Embryonic facial prominence (tissue), 1 donor: ENCODE data around the gene KCNQ2.
"Not testable (repeated sequence)": the region's sequence is repeated elsewhere in the genome, so short reads cannot be mapped to it uniquely, and the experiment has no call there.

Source experiments
- DNase-seq: peaks from one replicate; pipeline ENCODE4 v3.0.0-alpha.2; 2016; ENCODE audit errors: extremely low spot score

KCNQ2 gene

DNA sequence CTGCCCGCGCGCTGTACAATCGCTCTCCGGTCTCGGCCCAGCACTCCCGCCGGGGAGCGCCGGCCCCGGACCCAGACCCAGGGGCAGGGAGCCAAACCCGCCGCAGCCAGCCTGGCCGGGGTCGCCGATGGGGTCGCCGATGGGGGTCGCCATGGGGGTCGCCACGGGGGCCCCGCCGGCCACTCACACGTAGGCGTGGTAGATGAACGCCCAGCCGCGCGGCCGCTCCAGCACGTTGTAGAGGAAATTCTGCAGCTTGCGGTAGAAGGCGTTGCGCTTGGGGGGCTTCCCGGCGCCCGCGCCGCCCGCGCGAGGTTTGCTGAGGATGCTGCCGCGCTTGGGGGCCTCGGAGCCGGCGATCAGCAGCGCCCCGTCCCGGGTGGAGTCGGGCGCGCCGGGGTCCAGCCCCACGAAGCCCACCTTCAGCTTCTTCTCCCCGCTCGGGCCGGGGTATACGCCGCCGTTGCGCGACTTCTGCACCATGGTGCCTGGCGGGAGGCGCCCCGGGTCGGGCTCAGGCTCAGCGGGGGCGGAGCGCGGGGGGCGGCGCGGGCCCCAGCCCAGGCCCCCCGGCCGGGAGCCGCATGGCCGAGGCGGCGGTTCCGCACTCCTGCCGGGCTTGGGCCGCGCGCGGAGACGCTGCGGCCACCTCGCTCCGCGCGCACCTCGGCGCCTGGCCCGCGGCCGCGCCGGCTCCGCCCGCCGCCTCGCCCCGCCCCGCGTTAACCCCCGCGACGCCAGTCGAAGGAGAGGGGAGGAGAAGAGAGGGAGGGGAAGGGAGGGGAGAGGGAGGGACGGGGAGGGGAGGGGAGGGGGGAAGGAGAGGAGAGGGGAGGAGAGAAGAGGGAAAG, at the start of gene KCNQ2:
KCNQ2 (minus strand) TSS at position 675 of the 851 bp plus-strand sequence; CDS start at position 483, 192 bp downstream.
- no peak for DNase-seq

DNA sequence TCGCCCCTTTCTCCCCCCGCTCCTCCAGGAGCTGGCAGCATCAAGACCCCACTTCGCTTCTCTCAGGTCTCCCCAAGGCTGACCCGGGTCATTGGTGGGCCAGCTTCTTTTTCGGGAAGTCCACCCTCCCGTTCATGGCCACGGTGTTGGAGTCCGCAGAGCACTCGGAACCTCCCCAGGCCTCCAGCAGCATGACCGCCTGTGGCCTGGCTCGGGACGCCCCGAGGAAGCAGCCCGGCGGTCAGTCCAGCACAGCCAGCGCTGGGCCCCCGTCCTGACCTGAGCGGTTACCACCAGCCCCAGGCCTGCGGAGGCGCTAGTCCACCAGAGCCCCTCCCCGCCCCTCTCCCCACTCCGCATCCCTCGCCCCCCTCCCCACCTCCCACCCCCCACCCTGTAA, 49.1 kb upstream of the KCNQ2 start:
- no peak for DNase-seq

DNA sequence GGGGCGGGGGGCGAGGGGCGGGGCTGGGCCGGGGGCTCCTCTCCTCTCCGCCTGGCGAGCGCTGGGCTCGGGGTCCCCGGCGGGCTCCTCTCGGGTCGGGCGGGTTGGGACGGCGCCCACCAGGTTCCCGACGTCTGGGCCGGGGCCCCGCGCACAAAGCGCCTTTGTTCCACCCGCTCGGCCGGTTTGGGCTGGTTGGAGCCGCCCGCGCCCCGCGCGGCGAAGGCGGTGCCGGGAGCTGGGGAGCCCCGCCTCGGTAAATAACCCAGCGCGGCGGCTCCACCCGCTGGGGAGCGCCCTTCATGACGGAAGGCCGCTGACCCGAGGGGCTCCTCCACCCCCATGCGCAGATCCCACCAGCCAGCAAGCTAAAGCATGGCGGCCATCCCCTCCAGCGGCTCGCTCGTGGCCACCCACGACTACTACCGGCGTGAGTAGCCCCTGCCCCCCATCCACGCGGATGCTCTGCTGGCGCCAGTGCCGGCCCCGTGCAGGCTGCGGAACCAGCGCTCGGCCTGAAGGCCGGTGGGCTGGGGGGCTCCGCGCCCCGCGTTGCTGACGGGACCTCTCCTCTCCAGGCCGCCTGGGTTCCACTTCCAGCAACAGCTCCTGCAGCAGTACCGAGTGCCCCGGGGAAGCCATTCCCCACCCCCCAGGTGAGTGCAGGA, 48.6 kb upstream of the KCNQ2 start:
- DNase-seq = peak; percentile 42

DNA sequence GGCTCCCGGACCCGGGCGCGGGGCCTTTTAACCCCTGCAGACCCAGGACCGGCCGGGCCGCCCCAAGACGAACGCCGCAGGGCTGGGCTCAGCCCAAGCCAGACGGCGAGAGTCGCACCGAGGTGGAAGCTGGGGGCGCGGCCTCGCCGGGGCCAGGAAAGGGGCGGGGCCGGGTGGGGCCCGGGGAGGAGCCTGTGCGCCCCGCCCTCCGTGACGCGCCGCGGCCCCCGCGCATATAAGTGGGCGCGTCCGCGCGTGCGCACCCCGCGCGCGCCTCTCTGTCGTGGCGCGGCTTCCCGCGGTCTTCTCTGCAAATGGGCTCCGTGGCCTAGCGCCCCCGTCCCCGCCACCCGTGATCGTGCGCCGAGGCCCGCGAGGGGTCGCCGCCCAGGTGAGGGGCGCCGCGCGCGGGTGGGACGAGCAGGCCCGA, 48.1 kb upstream of the KCNQ2 start, which contains the start of gene PPDPF:
PPDPF (plus strand) TSS at position 262 of the 430 bp plus-strand sequence. CDS start 544 bp downstream, outside the sequence.
- peak; percentile 75 for DNase-seq

DNA sequence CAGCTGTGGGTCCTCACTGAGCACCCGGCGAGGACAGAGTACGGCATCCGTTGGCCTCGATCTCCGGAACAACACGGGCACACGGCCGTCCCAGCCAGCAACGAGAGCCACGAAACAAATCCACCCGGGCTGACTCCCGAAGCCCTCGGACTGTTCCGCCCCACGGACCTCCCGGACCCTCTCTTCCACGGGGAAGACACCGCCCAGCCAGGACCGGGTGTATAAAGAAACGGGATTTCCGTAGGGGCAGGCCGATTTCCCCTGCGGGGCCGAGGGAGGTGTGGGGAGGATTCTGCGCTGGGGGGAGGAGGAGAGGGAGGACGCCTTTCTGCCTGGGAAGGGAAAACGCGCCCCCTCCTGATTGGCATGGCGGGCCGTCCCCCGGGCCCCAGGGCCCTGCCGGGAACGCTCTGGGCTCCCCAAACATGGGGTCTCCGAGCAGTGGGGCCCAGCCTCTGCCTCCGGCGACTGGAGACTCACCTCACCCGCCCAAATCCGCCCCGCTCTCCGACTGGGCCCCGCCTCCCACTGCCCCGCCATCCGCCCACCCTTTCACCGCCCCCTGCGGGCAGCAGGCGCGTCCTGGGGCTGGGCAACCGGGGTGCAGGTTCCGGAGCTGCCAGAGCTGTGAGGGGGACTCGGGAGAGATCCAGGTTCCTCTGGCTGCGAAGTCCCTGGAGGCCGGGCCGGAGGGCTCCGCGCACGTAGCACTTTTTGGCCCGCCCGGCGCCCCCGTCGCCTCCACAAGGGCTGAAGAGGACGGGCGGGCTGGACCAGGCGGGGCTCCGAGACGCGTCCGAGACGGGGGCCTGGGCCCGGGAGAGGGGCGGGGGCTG, 47.4 kb upstream of the KCNQ2 start:
- DNase-seq = peak; percentile 38

DNA sequence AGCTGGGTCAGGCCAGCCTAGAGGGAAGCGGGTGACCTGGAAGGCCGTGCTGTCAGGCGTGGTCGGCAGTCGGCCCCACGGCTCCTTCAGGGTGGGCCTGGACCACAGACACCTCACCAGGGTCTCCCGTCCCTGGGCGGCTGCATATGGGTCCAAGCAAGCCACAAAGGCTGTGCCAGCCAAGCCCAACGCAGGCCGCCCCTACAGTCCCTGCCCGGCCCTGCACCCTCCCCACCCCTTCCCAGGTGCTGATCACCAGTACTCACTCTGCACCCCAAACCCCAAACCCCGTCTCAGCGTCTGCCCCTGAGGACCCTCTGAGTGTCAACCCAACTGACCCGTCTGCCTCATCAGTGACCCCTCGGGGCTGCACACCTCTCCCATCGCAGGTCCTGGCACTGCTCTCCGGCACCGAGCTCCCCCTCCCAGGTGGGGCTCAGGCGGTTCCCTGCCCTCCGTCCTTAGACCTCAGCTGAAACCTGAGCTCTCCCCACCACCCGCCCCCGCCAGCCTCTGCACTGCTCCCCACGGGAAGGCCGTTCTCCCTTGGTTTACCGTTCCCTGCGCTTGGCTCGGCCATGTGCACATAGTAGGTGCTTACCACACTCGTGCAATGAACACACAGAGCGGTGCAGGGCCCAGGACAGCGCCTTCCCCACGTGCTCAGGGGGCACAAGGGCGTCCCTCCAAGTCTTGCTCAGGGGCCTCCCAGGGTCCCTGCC, 46.7 kb upstream of the KCNQ2 start:
- no peak for DNase-seq

DNA sequence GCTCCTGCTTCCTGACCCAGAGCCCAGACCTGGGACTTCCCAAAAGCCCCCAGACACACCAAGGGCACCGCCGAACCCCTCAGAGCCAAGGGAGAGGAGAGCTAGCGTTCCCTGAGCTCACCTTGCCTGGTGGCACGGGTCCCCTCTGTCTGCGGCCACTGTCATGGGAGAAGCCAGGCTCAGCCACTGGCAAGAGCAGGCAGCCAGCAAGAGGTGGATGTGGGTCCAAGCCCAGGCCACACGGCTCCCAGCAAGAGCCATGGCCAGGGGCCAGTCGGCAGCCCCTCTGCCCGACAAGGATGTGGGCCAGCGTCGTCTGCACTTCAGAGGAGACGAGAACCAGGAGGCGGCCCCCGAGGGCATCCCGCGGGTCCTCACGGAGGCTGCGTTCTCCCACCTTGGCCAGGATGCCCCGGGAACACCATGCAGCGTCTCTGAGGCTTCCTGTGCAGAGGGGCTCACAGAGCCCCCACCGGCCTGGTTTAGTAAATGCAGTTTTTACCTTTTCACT, 46.0 kb upstream of the KCNQ2 start:
- DNase-seq = no peak

DNA sequence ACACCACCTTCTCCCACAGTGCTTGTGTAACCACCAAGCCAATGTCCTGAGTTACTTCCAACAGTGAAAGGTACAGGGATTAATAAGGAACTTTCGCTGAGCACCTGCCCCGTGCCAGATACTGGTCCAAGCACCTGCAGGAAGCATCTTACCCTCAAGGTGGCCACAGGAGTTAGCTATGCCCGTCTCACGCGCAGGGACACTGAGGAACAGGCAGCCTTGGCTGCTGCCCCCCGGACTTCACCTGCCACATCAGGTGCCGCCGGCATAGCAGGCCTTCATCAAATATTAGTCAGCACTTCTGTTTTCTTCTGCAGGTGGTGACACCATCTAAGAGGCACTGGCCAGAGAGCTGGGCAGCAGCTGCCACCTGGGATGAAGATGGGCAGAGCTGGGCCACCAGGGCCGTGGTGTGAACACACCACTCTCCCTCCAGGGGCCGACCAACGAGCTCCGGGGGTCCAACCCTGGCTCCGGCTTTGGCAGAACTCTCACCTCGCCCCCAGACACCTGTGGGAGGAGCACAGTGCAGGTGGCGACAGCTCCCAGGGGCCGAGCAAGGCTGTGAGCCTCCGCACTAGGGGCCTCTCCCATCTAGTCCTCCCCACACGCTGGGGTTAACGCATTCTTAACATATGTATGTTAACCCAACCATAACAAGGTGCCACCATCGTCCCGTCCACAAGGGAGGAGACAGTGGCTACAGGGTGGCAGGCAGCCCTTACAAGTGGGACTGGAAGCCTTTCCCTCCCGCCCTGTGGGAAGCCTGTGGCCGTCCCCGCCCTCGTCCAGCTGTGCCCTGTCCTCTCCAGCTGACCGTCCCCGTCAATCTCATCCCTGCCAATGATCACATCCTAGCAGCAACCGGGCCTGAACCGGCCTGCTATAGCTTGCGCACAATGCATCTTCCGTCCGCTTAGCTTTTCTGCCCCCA, 45.2 kb upstream of the KCNQ2 start:
- DNase-seq = no peak

DNA sequence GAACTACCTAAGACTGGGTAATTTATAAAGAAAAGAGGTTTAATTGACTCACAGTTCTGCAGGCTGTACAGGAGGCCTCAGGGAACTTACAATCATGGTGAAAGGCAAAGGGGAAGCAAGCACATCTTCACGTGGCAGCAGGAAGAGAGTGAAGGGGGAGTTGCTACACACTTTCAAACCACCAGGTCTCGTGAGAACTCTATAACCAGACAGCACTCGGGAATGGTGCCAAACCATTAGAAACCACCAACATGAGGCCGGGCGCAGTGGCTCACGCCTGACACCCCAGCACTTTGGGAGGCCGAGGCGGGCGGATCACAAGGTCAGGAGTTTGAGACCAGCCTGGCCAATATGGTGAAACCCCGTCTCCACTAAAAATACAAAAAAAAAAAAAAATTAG, 42.1 kb upstream of the KCNQ2 start:
- not testable (repeated sequence) for DNase-seq

DNA sequence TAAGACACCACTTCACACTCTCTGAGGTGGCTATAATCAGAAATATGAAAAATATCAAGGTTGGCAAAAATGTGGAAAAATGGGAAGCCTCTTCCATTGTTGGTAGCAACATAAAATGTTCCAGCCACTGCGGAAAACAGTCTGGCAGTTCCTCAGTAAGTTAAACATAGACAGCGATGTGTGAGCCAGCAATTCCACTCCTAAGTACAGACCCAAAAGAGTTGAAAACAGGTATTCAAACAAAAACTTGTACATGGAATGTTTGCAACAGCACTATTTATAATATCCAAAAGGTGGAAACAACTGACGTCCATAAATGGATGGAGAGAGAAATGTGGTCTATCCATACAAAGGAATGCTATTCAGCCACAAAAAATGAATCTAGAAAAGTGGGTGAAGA, 40.8 kb upstream of the KCNQ2 start:
- DNase-seq = no peak

DNA sequence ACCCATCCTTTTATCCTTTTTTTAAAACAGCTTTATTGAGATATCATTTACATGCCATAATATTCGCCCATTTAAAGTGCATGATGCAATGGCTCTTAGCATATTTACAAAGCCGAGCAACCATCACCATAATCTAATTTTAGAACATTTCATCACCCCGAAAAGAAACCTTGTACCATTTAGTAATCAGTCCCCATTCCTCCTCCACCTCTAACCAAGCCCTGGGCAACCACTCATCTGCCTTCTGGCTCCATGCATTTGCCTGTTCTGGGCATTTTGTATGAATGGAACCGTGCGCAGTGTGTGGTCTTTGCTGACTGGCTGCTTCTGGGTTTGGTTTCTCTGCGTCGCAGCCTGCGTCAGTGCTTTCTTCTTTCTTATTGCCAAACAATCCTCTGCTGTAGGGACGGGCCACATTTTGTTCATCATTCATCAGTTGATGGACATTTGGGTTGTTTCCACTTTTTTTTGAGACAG, 36.7 kb upstream of the KCNQ2 start:
- no peak for DNase-seq

DNA sequence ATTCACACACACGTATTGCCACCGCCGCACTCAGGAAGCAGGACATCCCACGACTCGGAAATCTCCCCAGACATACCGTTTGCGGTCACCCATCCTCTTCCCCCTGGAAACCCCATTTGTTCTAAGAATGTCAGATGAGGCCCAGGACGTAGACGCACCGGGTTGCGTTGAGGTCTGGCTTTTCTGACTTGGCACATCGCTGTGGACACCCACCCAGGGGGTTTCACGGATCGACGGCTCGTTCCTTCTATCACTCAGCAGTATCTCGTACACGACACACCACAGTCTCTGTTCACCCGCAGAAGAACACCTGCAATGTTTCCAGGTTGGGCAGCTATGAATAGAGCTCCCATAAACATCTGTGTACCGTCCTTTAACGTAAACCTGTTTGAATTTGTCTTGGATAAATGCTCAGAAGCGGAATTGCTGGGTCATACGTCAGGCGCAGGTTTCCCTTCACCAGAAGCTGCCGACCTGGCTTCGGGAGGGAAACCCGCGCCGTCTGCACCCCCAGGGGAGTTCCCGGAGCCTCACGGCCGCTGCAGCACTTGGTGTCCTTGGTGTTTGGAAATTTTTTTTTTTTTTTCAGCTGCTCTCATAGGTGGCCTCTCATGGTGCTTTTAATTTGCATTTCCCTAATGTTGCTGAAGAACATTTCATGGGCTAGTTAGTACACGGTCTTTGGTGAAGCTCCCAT, 35.8 kb upstream of the KCNQ2 start:
- DNase-seq = no peak

DNA sequence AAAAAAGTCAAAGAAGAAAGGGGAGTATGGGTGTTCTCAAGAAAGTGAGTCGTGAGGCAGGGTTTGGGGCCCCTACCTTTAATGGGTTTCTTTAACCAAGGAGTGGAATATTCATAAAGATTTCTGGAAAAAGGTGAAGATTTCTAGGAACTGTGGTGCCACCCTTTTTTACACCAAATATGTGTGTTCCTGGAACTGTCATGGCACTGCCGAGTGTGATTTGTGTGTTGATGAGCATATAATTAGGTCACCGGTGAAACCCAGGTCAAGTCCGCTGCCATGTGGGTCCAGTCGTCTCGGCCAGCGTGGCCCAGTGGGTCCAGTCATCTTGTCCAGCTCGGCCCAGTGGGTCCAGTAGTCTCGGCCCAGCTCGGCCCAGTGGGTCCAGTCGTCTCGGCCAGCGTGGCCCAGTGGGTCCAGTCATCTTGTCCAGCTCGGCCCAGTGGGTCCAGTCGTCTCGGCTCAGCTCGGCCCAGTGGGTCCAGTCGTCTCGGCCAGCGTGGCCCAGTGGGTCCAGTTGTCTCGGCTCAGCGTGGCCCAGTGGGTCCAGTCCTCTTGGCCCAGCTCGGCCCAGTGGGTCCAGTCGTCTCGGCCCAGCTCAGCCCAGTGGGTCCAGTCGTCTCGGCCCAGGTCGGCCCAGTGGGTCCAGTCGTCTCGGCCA, 34.8 kb upstream of the KCNQ2 start:
- no peak for DNase-seq

DNA sequence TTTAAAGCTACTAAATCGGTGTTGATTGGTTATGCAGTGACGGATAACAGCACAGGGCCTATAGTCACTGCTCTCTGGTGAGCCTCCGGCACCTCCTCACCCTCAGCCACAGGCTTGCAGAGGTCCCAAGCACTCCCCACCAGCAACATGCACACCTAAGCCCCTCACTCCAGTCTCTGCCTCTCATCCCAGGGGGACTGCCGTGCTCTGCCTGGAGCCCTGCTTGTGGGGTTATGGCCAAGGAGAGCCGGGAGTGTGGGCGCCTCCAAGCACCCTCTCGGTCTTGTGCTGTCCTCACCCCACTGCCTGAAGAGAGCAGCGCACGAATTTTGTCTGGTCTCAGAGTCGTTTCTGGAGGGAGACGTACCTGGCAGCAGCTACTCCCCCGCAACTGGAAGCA, 33.3 kb upstream of the KCNQ2 start:
- no peak for DNase-seq

DNA sequence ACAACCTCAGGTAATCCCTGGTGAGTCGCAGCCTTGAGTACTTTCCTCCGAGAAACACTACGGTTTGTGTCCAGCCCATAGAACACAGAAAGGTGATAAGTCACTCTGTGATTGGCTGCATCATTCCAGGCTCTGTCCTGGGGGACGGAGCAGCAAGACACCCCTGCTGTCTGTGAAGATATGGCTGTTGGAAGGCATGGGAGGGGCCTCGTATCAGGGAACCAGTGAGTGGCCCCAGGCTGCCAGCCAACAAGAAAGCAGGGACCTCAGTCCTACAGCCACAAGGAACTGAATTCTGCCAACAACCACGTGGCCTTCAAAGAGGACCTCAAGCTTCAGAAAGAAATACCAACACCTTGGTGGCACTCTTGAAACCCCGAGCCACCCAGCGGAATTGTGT, 32.8 kb upstream of the KCNQ2 start:
- DNase-seq = no peak

DNA sequence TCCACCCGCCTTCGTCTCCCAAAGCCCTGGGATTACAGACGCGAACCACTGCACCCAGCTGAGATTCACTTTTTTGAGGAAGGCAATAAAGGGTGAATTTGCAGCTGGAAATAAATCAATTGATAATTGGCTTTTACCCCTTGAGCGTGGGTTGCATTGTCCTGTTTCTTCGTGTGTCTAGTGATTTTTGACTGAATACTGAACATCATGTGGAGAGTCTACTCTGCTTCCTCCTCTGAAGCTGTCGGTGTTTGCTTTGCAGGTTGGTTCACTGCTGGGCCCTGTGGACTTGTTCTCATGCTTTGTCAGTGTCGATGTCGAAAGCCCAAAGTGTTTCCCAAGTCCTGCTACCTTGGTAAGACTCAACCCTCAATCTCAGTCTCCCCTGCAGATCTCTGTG, 32.2 kb upstream of the KCNQ2 start:
- DNase-seq = no peak

DNA sequence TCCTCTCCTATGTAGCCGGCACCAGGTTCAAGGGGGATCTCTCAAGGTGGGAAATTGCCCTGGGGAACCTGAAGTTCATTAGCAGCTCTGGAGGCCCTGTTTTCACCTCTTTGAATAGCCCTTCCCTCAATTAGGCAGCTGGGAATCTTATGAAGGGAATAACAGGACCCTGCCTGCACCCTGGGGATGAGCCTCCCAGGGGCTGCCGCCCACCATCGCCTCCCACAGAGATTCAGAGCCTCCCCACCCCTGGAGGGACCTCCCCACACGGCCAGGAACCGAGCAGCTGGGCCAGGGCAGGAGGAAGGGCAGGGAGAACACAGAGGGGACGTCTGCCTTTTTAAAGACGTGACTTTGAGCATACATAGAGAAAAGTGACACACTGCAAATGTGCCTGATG, 31.1 kb upstream of the KCNQ2 start:
- DNase-seq = no peak

DNA sequence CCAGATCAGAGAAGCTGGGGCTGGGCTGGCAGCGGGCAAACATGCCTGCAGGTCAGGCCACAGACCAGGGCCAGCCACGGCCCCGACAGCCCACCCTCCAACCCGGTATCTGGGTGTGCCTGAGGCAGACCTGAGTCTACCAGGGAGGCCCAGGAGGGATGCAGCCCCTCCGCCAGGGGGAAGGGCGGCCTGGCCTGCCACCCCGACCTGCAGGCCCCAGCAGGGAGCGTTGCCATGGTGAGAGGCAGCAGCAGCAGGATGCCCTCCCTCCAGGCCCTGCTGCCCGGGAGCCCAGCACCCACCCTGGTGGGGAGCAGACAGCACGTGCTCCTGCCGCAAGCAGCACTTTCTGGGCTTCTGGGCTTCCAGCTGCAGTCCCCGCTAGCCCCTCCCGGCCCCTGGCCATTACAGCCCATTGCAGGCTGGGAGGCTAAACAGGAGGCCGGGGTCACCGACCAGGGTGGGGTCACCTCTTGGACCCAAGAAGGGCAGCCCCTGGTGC, 30.3 kb upstream of the KCNQ2 start:
- DNase-seq = no peak
